ENCODE data around the gene SLC44A4.
"Not testable (repeated sequence)": the region's sequence is repeated elsewhere in the genome, so short reads cannot be mapped to it uniquely, and the experiment has no call there.

The SLC44A4 gene

DNA sequence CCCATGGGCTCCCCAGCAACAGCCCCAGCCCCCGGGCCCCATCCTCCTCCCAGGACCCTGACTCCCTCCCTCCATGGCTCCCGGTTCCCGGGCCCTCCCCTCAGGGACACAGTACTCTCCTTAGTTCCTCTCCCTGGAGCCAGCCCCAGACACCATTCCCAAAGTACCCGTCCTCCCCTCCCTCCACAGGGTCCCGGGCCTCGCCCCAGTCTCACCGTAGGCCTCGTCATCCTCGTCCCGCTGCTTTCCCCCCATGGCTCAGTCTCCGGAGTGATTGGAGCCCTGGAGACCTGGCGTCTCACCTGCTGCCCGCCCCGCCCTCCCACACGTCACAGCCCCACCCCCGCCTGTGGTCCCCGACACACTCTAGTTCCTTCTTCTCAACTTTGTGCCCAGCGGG is at the start of gene SLC44A4:
TSS of gene SLC44A4 (minus strand) at position 272 of the 400 bp plus-strand sequence. CDS start at position 255, 17 bp downstream.
- no peak for DNase-seq

GRCh38 chr6:31928672-31928939 is 49.8 kb upstream of the SLC44A4 start:
- no peak for DNase-seq

DNA sequence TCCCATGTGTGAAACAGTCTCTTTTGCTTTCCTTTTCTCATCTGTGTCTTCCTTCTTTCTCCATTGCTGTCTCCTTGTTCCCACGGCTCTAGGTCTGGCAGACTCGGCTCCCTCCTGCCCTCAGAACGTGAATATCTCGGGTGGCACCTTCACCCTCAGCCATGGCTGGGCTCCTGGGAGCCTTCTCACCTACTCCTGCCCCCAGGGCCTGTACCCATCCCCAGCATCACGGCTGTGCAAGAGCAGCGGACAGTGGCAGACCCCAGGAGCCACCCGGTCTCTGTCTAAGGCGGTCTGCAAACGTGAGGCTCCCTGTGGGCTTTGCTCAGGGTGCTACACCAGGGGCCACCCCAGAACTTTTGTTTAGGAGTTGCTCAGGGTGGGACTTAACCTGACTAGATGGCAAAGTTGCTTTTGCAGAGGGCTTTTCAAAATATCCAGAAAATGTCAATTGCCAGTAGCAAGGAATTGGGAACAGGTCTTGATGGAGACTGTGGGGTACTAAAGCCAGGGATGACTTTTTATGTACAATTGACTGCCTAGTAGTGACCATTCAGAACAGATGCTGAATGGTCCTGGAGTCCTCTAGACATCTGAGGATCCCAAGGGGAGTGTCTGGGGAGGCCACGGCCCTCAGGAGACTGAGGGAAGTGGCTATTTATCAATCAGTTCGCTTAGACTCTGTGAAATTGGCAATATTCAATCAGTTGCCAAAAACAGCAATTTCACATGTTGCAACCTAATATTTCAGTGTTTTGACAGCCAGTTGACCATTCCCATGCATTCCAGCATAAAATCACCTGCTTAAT is 49.3 kb upstream of the SLC44A4 start:
- DNase-seq: no peak

DNA sequence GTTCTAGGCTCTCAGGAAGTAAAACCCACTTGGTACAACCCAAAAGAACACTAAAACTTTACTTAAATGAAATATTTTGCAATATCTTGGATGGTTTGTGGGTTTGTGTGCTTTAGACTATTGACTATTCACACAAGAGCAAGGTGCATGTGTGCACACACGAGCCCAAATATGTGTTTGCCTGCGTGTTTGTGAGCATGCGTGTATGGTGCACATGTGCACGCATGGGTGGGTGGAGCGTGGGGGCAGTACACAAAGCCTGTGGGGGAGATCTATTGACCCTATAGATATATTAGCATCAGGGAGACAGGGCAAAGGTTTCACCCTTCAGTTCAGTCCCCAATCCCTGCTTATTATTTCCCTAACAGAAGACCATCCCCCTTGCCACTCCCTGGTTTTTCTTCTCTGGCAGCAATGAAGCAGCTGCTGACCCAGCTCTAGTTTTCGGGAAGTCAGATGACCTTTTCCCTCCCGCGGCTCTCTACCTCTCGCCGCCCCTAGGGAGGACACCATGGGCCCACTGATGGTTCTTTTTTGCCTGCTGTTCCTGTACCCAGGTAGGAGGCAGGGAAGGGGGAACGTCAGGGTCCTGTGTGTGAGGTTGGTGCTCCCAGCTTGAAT is 48.6 kb upstream of the SLC44A4 start, which contains the start of gene C2:
TSS of gene C2 (plus strand) at position 476 of the 621 bp plus-strand sequence. CDS start at position 512, 36 bp downstream.
- DNase-seq: no peak

DNA sequence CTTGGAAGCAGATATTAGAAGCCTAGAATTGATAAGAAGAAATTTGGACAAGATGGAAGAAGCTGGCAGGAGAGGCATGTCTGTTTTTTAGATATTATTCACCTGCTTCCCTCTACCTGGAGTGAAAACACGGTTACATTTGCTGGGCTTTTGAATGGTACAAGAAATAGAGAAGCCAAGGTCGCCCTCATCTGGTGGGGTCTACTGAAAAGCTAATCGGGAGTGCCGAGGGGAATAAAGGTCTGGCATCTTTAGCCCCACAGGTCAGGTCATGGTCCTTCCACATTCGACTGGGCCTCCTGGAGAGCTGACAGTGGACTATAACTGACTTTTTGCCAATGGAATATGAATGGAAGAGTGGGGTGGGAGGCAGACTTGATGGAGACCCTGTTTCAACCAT is 44.1 kb upstream of the SLC44A4 start:
- DNase-seq: no peak

- DNase-seq: peak; percentile 89 to 91
These were observed 42.0 kb upstream of the SLC44A4 start for GRCh38 chr6:31920811-31921210.

DNA sequence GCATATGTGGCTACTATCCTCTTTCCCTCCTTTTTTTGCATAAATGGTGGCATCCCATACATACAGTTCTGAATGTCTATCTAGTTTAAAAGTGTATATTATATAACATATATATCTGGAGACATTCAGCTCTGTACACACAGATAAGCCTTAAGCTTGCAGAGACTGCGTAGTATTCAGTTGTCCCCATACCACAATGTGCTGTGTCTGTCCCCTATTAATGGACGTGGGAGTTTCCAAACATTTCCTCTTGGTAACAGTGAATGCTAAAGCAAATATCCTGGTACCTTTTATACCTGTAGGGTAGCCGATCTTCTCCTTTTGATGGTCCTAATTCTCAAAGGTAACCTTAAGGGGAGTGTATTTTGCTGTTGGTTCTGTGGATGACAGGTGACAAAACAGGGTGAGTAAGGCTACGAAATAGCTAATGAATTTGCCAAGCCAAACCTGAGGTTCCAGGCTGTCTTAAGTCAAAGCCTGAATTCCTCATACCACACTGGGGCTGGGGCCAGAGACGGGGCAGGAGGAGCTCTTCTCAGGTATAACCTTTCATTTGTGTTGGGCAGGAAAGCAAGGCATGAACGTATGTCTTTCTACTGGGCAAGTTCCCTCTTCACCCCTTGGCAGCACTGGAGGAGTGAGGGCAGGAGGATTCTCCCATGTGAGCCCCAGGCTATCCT is 41.0 kb upstream of the SLC44A4 start:
- DNase-seq: no peak

DNA sequence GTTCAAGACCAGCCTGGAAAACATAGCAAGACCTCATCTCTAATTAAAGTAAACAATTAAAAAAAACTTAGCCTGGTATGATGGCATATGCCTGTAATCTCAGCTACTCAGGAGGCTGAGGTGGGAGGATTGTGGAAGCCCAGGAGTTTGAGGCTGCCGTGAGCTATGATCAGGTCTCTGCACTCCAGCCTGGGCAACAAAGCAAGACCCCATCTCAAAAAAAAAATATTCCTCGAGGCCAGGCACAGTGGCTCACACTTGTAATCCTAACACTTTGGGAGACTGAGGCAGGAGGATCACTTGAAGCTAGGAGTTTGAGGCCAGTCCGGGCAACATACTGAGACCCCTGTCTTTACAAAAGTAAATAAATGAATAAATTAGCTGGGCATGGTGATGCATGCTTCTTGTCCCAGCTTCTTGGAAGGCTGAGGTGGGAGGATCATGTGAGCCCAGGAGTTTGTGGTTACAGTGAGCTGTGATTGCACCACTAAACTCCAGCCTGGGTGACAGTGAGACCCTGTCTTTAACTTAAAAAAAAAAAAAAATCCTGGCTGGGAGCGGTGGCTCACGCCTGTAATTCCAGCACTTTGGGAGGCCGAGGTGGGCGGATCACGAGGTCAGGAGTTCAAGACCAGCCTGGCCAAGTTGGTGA is 39.4 kb upstream of the SLC44A4 start:
- DNase-seq: peak; percentile 46 to 76

- no peak for DNase-seq
These were observed 37.0 kb upstream of the SLC44A4 start for GRCh38 chr6:31915756-31916155.

DNA sequence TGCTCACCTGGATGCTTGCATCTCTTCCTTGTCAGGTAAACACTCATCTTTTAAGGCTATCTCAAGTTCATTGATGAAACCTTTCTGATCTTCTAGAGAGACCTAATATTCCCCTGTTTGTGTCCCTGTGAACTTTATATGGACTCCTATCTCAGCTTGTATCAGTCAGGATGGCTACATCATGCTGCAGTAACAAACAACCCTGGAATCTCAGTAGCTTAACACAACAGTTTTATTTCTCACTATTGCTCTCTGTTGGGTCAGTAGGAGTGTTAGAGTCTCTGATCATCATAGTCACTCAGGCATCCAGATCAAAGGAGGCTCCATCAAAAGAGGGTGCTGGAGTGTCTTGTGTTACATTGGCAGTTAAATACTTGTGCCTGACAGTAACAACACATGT is 36.6 kb upstream of the SLC44A4 start:
- DNase-seq: no peak

DNA sequence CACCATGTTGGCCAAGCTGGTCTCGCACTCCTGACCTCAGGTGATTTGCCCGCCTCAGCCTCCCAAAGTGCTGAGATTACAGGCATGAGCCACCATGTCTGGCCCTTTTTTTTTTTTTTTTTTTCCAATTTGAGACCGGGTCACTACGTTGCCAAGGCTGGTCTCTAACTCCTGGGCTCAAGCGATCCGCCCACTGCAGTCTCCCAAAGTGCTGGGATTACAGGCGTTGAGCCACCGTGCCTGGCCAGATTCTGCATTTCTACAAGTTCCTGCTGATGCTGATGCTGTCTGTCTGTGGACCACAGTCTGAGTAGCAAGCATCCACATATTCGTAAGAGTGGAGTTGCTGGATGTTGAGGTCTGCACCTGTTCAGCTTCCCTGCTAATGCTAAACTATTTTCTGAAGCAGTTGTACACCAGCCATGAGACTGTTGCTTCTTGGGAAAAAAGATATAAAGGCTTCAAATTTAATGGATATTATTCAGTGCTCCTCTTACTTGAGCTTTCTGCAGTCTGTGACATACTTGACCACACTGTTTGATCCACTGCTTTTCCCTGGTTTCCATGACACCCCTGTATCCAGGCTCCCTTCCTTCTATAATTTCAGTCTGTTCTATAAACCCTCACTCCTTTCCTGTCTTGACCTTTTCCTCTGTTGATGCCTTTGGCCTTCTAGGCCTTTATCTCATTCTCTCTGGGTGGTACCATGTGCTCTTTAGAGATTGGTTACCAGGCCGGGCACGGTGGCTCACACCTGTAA is 33.2 kb upstream of the SLC44A4 start:
- no peak for DNase-seq

DNA sequence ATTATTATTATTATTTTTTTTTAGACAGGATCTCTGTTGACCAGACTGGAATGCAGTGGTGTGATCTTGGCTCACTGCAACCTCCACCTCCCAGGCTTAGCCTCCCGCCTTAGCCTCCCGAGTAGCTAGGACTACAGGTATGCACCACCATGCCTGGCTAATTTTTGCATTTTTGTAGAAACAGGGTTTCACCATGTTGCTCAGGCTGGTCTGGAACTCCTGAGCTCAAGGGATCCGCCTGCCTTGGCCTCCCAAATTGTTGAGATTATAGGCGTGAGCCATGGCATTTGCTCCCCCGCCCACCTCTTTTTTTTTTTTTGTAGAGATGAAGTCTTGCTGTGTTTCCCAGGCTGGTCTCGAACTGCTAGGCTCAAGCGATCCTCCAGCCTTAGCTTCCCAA is 30.5 kb upstream of the SLC44A4 start:
- not testable (repeated sequence) for DNase-seq

- peak; percentile 64 to 68 for DNase-seq
These were observed 30.0 kb upstream of the SLC44A4 start for GRCh38 chr6:31908791-31909190.

GRCh38 chr6:31908255-31908654 is 29.5 kb upstream of the SLC44A4 start:
- not testable (repeated sequence) for DNase-seq

GRCh38 chr6:31907158-31907813 is 28.5 kb upstream of the SLC44A4 start:
- peak; percentile 84 to 94 for DNase-seq

DNA sequence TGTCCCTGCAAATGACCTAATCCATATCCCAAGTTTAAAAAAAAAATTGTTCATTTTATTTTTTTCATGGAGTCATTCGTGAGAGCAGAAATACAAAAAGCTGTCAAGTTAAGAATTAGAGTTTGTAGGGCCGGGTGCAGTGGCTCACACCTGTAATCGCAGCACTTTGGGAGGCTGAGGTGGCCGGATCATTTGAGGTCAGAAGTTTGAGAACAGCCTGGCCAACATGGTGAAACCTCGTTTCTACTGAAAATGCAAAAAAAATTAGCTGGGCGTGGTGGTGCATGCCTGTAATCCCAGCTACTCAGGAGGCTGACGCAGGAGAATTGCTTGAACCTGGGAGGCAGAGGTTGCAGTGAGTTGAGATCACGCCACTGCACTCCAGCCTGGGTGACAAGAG is 27.9 kb upstream of the SLC44A4 start:
- DNase-seq: not testable (repeated sequence)

DNA sequence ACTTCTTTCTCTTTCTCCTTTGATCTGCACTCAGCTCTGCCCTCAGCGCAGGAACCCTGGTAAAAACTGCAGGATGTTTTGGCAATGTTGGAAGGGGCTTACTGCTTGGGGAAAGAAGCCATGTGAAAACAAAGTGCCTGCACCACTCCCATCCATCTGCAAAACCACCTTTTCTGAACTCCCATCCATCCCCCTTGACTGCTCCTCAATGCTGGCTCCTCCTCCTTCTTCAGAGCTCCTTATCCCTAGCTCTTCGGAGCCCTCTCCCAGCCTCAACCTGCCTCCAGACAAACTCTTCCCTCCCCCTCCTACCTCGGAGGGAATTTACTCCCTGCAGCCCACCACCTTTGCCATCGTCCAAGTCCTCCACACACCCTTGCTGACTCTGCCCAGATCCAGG is 27.3 kb upstream of the SLC44A4 start:
- DNase-seq: no peak

- DNase-seq: no peak
These were observed 26.2 kb upstream of the SLC44A4 start for GRCh38 chr6:31905041-31905440.

GRCh38 chr6:31903957-31904356 is 25.2 kb upstream of the SLC44A4 start:
- no peak for DNase-seq

DNA sequence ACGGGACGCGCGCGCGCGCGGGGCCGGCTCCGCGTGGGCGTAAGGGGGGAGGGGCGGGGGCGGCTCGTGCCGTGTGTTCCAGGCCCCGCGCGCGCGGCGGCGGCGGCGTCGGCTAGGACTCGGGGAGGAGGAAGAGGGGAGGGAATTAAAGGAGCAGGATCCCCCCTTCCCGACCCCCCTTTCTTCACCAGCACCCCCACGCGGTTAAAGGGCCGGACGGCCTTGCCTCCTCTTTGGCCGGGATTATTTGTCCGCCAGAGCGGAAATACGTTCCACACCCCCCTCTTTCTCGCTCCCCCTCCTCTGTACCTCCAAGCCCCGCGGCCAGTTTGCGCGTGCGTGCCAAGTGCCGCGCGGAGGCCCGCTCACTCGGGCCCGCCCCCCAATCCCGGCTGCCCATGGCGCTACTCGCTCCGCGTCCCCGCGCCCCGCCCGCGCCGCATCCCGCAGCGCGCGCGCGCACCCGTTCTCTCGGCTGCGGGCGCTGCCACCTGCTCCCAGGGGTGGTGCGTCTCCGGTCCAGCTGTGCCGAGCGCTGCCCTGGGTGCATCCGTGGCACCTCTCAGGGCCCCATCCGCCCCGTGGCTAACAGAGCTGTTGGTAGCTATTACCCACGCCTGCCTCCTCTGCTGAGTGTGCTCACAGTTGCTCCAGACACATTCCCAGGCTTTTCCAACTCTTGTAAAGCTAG is 23.3 kb upstream of the SLC44A4 start, which contains the start of gene ZBTB12:
TSS of gene ZBTB12 (minus strand) at position 134 of the 691 bp plus-strand sequence. CDS start 781 bp downstream, outside the sequence.
- DNase-seq: peak; percentile 48 to 68

DNA sequence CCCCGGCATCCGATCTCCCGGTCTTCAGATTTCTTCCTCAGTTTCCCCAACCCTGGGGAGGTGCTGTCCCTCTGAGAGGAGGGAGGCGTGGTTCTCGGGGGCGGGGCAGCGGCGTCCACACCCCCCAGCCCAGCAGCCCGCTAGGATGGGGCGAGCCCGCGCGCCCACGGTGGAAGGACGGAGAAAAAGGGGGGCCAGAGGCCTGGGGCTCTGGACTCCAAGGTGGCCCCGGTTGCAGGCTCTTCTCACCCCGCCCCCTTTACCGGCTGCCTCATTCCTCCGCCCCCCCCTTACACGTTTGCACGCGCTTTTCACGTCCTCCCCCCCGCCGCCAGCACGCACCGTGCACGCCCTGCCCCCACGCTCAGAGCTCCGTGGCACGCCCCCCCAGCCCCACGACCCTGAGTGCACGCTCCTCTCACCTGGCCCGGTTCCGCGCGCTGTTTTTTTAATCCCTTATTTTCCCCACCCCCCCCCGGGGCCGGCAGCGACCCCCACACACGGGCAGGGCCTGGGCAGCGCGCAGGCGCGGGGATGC is 22.7 kb upstream of the SLC44A4 start:
- DNase-seq: no peak

Data from inflammatory macrophage treated with lipopolysaccharide for 1 hour (primary cell).